SU-DHL-6 (cell line): ENCODE data around the gene ADCY10.

ENCODE experiments used
- CTCF ChIP-seq: fragments of 200-600 bp; sonication (generic); IDR thresholded peaks from one replicate; pipeline ENCODE4 v1.5.1; 2017; ENCODE audit warnings: antibody characterized with exemption, mild to moderate bottlenecking, low read length, moderate library complexity; ENCODE audit not compliant: insufficient read depth, poor library complexity, severe bottlenecking
- EZH2phosphoT487 ChIP-seq: fragments of 200-600 bp; sonication (generic), shearing (Covaris generic); conservative IDR thresholded peaks from 2 replicates; pipeline ENCODE4 v1.6.1; 2018; ENCODE audit warnings: mild to moderate bottlenecking, antibody characterized with exemption, low read length, moderate library complexity, mixed read lengths

- no peak for TF ChIP-seq CTCF
- TF ChIP-seq EZH2phosphoT487 = no peak
Observed at GRCh38 chr1:167927046-167927754, 13.3 kb upstream of the ADCY10 start.
